DND-41 (cell line): ENCODE measurements around the gene BLM.
"Not testable (repeated sequence)": the region's sequence is repeated elsewhere in the genome, so short reads cannot be mapped to it uniquely, and the experiment has no call there.

Experiments
- ATAC-seq: fragments of 200-7000 bp; cut with Tn5 transposase; 3 replicates; pipeline ENCODE4 v1.9.1; 2021; ENCODE audit warnings: low read depth; ENCODE audit not compliant: insufficient read depth
- DNase-seq: peaks from one replicate; pipeline ENCODE4 v3.0.0-alpha.2; 2020
- H2AFZ ChIP-seq: 2 replicates; pipeline ENCODE4 v1.6.0; 2012; ENCODE audit warnings: low read depth, low read length
- H3K27ac ChIP-seq: 2 replicates; pipeline ENCODE4 v1.5.1; 2012; ENCODE audit warnings: low read length, inconsistent platforms
- H3K27me3 ChIP-seq: fragments of 200-600 bp; sonication (generic); 2 replicates; pipeline ENCODE4 v1.6.0; 2012; ENCODE audit warnings: low read length, mild to moderate bottlenecking, inconsistent platforms; ENCODE audit not compliant: insufficient read depth, poor library complexity
- H3K36me3 ChIP-seq: 2 replicates; pipeline ENCODE4 v1.5.1; 2012; ENCODE audit warnings: low read length, inconsistent platforms; ENCODE audit not compliant: insufficient read depth
- H3K4me1 ChIP-seq: 2 replicates; pipeline ENCODE4 v1.5.1; 2012; ENCODE audit warnings: mild to moderate bottlenecking, low read length; ENCODE audit not compliant: insufficient read depth
- H3K4me2 ChIP-seq: 2 replicates; pipeline ENCODE4 v1.6.0; 2012; ENCODE audit warnings: mild to moderate bottlenecking, moderate library complexity, low read length, inconsistent platforms; ENCODE audit not compliant: insufficient read depth
- H3K4me3 ChIP-seq, 2 experiments: fragments of 200-600 bp in 1 of 2; shearing (Covaris generic) in 1 of 2; 2 replicates each; pipeline ENCODE4 v1.5.1; 2012 to 2016; ENCODE audit warnings: inconsistent platforms in 2 of 2, low read length in 2 of 2, mild to moderate bottlenecking in 2 of 2, low read depth in 1 of 2, moderate library complexity in 1 of 2
- H3K79me2 ChIP-seq: 2 replicates; pipeline ENCODE4 v1.6.0; 2012; ENCODE audit warnings: low read length, inconsistent platforms; ENCODE audit not compliant: insufficient read depth
- H3K9ac ChIP-seq: 2 replicates; pipeline ENCODE4 v1.6.0; 2012; ENCODE audit warnings: low read depth, mild to moderate bottlenecking, inconsistent platforms, low read length, moderate library complexity
- H3K9me3 ChIP-seq: 2 replicates; pipeline ENCODE4 v1.5.1; 2012; ENCODE audit warnings: low read length, moderate library complexity, mild to moderate bottlenecking, inconsistent platforms; ENCODE audit not compliant: insufficient read depth, severe bottlenecking
- H4K20me1 ChIP-seq: 2 replicates; pipeline ENCODE4 v1.6.0; 2012; ENCODE audit warnings: low read length; ENCODE audit not compliant: insufficient read depth
- EZH2 ChIP-seq: IDR thresholded peaks from 3 replicates; pipeline ENCODE4 v1.6.1; 2012; ENCODE audit warnings: borderline replicate concordance, low read depth, mild to moderate bottlenecking, moderate library complexity, low read length, inconsistent platforms; ENCODE audit not compliant: severe bottlenecking
- TF ChIP-seq, protein P1 (sequence below): IDR thresholded peaks from 2 replicates; pipeline ENCODE4 v1.5.1; 2012; ENCODE audit warnings: borderline replicate concordance, low read length, moderate library complexity, mild to moderate bottlenecking; ENCODE audit not compliant: poor library complexity, severe bottlenecking; ENCODE audit errors: extremely low read depth

The BLM gene

DNA sequence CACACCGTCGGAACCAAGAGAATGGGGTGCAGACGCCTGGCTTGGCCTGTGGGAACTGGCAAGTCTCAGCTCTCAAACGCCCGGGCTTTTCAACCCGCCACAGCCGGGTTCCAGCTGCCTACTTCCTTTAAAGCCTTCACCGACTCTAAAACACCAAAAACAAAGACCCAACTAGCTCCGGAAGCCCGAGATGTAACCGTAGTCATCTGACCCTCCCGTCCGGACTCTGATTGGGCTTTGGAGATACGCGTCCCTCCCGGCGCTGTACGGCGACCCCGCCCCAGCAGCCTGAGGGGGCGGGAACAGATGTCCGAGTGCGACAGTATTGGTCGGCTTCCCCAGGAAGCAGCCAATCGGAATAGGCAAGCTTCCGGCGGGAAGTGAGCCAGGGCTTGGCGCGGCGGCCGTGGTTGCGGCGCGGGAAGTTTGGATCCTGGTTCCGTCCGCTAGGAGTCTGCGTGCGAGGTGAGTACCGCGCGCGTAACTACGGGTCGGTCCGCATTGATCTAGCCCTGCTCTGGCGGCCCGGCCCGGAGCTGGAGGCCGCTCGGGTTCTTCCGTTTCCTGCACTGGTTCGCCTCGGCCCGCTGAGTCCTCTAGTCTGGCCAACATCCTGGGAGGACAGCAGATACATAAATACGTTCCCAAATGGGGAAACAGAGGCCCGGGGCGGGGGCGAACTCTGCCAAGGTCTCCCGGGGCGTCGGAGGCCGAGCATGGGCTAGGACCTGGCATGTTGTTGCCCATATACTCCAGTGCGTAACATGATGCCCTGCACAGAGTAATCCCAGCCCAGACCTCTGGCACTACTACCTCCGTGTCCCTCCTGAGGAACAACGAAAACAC, at the start of gene BLM:
Gene BLM (plus strand): TSS at position 371 of the 846 bp plus-strand sequence. CDS start 30,047 bp downstream, outside the sequence.
- peak; percentile 98 for ATAC-seq
- Histone ChIP-seq H3K79me2 (peaks cover 59% of the 10 kb centered on the region), H4K20me1 (no peaks in the 10 kb centered on the region; the same call in 1 of the 2 replicates), H3K4me1 (peaks cover 33% of the 10 kb centered on the region), H3K9ac (peak within 1 kb of the TSS; percentile 80), H3K9me3 (no peaks in the 10 kb centered on the region), H3K4me3 (peak within 1 kb of the TSS; percentile 52 to 92), H3K27ac (peak within 1 kb of the TSS; percentile 92), H3K36me3 (peaks cover 18% of the 10 kb centered on the region; the same call in 1 of the 2 replicates), H3K4me2 (peak within 1 kb of the TSS; percentile 84), H3K27me3 (no peaks in the 10 kb centered on the region), H2AFZ (peak within 1 kb of the TSS; percentile 85)
- peak; percentile 96 for DNase-seq
- TF ChIP-seq, protein P1, sequence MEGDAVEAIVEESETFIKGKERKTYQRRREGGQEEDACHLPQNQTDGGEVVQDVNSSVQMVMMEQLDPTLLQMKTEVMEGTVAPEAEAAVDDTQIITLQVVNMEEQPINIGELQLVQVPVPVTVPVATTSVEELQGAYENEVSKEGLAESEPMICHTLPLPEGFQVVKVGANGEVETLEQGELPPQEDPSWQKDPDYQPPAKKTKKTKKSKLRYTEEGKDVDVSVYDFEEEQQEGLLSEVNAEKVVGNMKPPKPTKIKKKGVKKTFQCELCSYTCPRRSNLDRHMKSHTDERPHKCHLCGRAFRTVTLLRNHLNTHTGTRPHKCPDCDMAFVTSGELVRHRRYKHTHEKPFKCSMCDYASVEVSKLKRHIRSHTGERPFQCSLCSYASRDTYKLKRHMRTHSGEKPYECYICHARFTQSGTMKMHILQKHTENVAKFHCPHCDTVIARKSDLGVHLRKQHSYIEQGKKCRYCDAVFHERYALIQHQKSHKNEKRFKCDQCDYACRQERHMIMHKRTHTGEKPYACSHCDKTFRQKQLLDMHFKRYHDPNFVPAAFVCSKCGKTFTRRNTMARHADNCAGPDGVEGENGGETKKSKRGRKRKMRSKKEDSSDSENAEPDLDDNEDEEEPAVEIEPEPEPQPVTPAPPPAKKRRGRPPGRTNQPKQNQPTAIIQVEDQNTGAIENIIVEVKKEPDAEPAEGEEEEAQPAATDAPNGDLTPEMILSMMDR: peak; percentile 37
- TF ChIP-seq EZH2: no peak

DNA sequence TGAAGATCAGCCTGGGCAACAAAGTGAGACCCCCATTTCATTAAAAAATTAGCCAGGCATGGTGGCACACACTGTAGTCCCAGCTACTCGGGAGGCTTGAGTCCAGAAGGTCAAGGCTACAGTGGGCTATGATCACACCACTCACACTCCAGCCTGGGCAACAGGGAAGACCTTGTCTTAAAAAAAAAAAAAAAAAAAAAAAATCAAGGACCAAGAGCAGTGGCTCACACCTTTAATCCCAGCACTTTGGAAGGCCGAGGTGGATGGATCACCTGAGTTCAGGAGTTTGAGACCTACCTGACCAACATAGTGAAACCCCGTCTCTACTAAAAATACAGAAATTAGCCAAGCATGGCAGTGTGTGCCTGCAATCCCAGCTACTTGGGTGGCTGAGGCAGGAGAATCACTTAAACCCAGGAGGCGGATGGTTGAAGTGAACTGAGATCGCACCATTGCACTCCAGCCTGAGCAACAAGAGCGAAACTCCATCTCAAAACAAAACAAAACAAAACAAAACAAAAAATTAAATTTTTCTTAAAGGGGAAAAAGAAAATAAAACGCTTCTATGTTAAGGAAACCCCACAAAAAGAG, 49.3 kb upstream of the BLM start:
- H3K9me3 ChIP-seq, H3K4me3 ChIP-seq, ATAC-seq, H3K79me2 ChIP-seq, H3K4me2 ChIP-seq, H3K9ac ChIP-seq, H4K20me1 ChIP-seq, H3K36me3 ChIP-seq, DNase-seq, H2AFZ ChIP-seq, H3K27ac ChIP-seq: not testable (repeated sequence)
- Histone ChIP-seq H3K27me3 (peaks cover 42% of the 10 kb centered on the region), H3K4me1 (peaks cover 12% of the 10 kb centered on the region)

DNA sequence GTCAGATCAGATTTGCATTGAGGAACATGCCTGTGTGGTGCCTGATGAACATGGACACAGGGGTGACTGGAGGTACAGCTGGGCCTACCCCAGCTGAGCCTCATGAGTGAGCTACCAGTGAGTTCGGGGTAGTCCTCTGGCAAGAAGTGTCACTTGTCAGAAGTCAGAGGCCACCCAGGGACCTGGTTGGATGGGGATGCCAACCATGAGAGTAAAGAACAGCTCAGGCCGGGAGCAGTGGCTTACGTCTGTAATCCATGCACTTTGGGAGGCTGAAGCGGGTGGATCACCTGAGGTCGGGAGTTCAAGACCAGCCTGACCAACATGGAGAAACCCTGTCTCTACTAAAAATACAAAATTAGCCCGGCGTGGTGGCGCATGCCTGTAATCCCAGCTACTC, 46.5 kb upstream of the BLM start:
- not testable (repeated sequence) for H3K4me3 ChIP-seq, H3K79me2 ChIP-seq, DNase-seq, H3K9ac ChIP-seq, H3K4me2 ChIP-seq, H3K4me1 ChIP-seq, H3K27ac ChIP-seq, ATAC-seq, H3K36me3 ChIP-seq, H4K20me1 ChIP-seq, H2AFZ ChIP-seq, H3K9me3 ChIP-seq
- peaks cover 17% of the 10 kb centered on the region for H3K27me3 ChIP-seq

- Histone ChIP-seq H3K36me3 (no peaks in the 10 kb centered on the region), H3K4me3 (no peak overlapping the region), H4K20me1 (peaks cover 8% of the 10 kb centered on the region), H2AFZ (no peak overlapping the region), H3K9me3 (no peaks in the 10 kb centered on the region), H3K4me2 (no peak overlapping the region), H3K9ac (no peak overlapping the region), H3K27me3 (peaks cover 12% of the 10 kb centered on the region), H3K4me1 (no peaks in the 10 kb centered on the region), H3K27ac (no peak overlapping the region), H3K79me2 (no peaks in the 10 kb centered on the region)
- ATAC-seq: no peak
- TF ChIP-seq, protein P1: no peak
- DNase-seq: no peak
Measured at GRCh38 chr15:90671216-90671615, 45.9 kb upstream of the BLM start.

GRCh38 chr15:90673357-90673756, 43.8 kb upstream of the BLM start:
- not testable (repeated sequence) for H2AFZ ChIP-seq, H3K27me3 ChIP-seq, H3K4me2 ChIP-seq, H4K20me1 ChIP-seq, H3K79me2 ChIP-seq, H3K9ac ChIP-seq, H3K4me3 ChIP-seq, ATAC-seq, DNase-seq, H3K9me3 ChIP-seq, H3K4me1 ChIP-seq, H3K36me3 ChIP-seq, H3K27ac ChIP-seq
